ENCODE data around the gene RHBDF2.
A peak's percentile ranks its signal among the peaks of the same experiment; 100 is the strongest.
"Not testable (repeated sequence)": the region's sequence is repeated elsewhere in the genome, so short reads cannot be mapped to it uniquely, and the experiment has no call there.

The RHBDF2 gene

DNA sequence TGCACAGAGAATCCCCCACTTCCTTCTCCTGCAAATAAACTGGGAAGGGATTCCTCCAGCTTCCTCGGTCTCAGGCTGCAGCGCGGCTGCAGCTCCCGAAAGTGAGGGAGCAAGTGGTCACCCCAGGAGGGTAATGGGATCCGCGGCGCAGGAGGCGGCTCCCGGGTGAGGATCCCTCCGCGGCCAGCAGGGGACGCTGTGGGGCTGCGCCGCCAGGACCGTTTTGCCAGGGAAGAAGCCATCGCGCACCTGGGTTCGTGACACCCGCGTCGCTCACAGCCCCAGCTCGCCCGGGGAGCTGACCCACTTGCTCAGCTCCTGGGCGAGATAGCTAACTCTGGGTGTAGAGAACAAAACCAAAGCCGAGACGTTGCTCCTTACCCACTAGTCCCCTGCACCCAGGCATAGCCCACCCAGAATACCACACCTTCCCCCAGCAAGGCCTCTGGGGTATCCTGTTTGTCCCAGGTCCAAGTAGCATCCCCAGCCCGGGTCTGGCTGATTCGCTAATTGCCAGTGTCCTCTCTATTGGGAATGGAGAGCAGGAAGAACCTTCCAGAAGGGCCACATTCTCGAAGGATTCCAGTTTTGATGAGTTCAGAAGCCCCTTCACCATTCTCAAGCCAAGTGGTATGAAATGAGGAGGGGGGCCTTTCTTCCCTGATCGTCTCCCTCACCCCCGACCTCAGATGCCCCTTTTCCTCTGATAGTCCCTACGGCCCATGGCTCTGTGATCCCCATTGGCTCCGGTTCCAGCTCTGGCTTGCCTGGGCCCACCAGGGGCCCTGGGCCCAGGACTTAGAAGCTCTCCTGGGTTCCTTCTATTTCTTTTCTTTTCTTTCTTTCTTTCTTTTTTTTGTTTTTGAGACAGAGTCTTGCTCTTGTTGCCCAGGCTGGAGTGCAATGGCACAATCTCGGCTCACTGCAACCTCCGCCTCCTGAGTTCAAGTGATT lies 22.1 kb upstream of the RHBDF2 start:
- peak; percentile 58 for DNase-seq

DNA sequence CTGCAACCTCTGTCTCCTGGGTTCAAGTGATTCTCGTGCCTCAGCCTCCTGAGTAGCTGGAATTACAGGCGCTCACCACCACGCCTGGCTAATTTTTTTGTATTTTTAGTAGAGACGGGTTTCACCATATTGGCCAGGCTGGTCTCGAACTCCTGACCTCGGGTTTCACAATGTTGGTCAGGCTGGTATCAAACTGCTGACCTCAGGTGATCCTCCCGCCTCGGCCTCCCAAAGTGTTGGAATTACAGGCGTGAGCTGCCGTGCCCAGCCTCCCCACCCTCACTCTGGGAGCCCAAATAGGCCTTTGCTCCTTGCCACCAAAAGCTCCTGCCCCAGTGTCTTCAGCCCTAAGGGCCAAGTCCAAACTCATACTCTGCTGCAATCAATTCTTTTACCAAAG lies 20.5 kb upstream of the RHBDF2 start:
- not testable (repeated sequence) for DNase-seq

DNA sequence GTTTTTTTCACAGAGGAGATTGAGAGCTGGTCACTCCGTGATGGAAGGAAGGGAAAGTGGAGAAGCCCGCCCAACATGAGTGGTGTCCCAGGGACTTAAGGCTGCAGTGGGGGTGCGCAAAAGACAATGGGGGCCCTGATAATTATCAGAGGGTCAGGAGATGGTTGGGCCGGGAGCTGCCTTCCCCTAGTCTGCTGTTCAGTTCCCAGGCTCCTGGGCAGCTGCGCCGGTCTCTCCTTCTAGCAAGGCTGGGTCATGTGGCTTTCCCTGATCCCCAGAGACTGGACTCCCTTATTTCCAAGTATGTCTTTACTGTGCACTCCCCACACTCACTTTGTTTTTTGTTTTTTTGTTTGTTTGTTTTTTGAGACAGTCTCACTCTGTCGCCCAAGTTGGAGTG lies 20.0 kb upstream of the RHBDF2 start:
- no peak for DNase-seq

DNA sequence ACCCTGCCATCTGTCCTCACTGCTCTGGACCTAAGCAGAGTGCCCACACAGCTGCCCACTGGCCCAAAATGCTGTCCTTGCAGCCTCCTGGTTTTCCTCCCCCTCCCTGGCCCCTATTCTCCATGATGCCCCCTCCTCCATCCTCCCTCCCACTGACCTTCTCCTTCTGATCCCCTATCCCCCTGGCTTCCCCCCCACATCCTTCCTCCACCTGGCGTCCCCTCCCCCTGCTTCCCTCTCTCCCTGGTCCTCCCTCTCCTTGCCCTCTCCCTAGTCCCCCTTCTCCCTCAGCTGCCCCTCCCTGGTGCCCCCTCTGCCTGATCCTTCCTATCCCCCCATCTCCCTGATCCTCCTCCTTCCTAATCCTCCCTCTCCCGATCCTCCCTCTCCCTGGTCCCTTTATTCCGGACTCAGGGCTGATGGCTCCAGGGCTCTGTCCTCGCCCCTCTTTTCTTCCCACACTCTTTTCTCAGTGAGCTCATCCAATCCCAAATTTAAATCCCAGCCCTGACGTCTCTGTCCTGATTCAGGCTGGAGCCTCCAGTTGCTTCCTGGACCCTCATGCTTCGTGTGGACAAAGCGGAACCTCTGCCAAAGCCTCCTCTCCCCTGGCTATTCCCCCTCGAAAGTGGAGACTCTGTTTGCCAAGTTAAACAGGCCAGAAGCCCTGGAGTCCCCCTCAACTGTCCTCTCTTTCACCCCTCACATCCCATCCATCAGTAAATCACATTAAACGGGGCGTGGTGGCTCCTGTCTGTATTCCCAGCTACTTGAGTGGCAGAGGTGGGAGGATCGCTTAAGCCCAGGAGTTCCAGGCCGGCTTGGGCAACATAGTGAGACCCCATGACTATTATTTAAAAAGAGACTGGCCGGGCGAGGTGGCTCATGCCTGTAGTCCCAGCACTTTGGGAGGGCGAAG lies 18.1 kb upstream of the RHBDF2 start:
- DNase-seq, result peak; percentile 69

DNA sequence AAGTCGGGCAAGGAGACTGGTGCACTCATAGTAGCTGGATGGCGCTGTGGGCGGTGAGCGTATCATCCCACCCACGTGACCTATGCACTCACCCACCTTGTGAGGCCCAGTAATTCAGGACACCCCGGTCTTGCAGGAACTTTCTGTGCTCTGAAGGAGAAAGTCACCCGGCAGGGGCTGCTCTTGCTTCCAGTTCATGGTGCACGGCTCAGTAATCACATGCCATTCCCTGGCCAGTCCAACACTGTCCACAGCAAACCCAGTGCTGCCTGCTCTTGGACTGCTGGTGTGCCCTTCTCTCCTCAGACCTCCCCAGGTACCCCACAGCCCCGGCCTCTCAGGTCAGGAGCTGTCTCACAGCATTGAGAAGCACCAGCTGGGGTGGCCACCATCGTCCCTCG lies 16.4 kb upstream of the RHBDF2 start:
- no peak for DNase-seq

DNA sequence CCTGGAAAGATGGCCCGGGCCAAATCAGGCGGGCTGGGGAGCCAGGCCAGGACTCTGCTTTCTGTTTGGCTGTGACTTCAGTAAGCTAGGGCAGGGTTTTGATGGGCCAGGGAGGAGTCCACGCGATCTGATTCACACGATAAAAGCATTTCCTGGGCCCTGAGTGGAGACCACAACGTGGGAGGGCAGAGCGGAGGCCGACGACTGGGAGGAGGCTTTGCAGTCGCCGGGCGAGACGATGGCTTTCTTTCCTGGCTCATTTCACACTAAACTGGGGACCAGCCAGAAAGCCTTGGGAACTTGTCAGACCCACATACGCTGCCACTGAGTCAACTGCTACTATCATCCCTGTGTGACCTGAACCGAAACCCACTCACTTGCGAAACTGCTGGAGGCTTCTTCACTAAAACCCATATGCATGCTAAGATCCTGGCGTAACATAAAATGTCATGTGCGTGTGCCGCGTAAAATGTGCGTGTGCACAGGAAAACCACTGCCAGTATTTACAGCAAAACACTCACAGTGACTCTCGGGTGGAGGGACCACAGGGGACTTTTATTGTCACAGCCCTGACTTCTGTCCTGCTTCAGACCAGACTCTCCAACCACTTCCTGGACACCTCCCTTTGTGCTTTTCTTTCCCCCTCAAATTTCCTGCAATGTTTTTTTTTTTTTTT lies 14.2 kb upstream of the RHBDF2 start:
- DNase-seq, result no peak

DNA sequence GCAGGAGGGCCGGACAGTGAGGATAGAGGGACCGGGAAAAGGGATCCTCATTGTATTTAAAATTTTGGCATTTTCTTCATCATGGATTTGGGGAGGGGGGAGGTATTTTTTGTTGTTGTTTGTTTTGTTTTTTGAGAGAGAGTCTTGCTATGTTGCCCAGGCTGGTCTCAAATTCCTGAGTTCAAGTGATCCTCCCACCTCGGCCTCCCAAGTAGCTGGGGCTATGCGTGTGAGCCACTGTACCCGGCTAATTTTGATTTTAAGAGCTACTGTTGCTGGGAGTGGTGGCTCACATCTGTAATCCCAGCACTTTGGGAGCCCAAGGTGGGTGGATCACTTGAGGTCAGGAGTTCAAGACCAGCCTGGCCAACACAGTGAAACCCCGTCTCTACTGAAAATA lies 13.1 kb upstream of the RHBDF2 start:
- not testable (repeated sequence) for DNase-seq

DNA sequence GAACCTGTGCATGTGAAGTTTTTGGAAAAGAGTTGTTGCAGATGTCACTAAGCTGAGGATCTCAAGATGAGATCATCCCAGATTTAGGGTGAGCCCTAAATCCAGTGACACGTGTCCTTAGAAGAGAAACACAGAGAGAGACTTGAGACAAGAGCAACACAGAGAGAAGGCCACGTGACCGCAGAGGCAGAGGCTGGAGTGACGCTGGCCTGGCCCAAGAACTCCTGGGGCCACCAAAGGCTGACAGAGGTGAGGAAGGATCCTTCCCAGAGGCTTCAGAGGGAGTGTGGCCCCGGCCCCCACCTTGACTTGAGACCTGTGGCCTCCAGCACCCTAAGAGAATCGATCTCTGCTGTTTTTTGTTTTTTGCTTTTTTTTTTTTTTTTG lies 12.1 kb upstream of the RHBDF2 start:
- DNase-seq, result peak; percentile 52

DNA sequence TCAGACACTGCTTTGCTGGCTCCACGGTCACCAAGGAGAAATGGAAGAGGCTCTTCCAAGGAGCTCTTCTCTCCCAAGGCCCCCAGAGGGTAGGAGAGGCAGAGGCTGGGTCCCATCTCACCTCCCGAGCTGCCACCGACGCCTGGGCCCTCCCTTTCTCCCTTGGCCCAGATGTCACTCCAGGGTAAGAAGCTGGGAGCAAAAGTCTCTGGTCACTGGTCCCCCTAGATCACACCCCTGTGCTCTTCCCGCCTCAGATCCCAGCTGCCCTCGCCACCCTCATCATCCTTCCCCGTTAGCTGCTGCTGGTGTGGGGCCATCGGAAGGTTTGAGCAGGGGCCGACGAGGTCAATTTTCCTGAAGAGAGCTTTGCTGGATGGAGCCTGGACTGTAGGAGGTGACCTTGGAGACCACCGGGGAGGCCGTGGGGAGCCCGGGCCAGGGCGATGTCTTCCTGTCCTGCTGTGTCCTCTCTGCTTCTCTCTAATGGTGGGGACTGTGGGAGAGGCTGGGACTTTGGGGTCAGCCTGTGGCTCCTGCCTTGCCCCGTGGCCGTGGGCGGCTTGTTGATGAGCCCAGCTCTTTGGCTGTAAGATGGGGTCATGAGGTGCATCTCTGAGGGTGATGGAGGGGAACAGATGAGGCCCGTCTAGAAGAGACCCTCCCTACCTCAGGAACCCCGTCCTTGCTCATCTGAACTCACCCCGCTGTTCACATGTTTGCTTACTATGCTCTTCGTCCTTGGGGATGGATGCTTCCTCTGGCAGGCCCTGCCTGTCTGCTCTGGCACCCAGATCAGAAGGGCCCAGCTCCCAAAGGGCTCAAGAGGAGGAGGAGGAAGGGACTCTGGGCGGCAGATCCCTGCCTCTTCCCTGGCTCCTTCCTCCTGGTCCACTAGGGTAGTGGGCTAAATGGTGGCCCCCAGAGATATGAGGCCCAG lies 11.4 kb upstream of the RHBDF2 start:
- no peak for DNase-seq

DNA sequence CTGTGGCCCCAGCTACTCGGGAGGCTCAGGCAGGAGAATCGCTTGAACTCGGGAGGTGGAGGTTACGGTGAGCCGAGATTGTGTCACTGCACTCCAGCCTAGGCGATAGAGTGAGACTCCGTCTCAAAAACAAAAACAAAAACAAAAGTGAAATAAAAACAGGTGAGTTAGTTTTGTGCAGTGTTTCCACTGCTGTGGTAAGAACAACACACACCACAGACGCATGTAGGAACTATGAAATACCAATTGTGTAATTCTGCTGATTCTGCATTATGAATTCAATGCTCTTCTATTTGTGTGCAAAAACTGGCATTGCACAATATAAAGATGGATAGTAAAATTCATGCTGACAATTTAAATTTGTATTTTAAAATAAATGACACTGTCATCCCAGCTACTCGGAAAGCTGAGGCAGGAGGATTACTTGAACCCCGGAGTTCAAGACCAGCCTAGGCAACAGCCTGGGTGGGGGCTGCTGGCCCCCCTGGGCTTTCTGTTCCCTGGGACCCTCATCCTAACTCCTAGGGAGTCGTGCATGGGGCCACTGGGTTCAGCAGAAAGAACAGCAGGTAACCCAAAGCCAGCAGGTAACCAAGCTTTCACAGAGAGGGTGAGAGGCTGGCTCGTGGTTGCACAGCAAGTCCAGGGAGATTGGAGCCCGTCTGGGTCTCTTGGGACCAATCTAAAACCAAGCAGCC lies 10.6 kb upstream of the RHBDF2 start:
- DNase-seq, result no peak

DNA sequence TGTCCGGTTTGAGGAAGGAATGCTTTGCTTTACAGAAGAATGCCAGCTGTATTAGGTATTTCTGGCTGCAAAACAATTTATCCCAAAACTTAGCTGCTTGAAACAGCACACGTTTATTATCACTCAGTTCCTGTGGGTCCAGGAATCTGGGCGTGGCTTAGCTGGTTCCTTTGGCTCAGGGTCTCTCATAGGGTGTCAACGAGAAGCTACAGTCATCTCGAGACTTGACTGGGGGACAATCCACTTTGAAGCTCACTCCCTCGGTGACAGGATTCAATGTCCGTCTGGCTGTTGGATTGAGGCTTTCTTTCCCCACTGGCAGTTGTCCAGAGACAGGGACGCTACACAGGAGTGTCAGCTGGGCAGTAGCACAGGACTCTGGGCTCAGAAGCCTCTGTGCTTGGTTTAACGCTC lies 9.6 kb upstream of the RHBDF2 start:
- peak; percentile 60 for DNase-seq

DNA sequence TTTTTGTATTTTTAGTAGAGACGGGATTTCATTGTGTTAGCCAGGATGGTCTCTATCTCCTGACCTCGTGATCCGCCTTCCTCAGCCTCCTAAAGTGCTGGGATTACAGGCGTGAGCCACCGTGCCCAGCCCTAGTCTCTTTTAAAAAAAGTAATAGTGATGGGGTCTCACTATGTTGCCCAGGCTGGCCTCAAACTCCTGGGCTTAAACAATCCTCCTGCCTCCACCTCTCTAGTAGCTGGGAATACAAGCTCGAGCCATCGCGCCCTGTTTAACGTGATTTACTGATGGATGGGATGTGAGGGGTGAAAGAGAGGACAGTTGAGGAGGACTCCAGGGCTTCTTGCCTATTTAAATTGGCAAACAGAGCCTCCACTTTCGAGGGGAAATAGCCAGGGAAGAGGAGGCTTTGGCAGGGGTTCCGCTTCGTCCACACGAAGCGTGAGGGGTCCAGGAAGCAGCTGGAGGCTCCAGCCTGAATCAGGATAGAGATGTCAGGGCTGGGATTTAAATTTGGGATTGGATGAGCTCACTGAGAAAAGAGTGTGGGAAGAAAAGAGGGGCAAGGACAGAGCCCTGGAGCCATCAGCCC lies 7.3 kb upstream of the RHBDF2 start:
- DNase-seq, result not testable (repeated sequence)

DNA sequence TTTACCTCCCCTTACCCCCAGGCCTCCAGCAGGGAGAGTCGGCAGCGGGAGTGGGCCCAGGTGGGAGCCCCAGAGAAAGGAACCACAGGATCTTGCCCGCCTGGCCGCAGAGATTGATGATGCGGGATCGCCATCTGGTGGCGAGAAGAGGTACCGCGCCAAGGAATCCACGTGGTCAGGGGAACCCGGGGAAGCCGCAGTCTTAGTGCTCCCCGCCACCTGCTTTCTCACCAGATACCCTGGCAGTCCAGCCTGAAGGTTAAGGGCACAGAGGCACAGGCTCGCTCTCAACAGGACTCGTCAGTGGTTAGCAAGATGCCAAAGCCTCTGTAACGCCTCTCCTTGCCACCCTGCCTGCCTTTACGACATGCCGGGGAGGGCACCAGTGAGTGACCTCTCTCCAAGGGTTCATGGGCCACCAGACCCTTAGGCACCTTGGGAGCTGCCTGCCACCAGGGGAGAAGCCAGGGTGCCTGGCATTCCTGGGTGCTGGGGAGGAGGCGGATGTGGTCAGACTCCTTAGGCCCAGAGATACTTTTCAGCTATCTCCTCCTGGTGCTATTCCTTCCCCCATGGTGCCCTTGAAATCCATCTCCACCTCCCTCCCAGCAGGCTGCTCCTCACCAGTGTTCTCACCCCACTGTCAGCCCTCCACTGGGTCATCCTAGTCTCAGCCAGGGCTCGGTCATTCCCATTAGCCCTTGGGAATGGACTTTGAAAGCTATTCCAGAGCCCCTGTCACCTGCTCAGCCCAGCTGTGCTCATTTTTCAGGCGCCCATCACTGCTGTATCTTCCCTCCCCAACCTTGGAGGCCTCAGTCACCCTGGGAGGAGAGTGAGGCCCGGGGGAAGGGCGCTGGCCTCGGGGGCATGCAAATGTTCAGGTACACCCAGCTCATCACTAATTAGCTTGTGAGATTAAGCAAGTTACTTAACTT lies 5.5 kb upstream of the RHBDF2 start:
- DNase-seq, result peak; percentile 91

DNA sequence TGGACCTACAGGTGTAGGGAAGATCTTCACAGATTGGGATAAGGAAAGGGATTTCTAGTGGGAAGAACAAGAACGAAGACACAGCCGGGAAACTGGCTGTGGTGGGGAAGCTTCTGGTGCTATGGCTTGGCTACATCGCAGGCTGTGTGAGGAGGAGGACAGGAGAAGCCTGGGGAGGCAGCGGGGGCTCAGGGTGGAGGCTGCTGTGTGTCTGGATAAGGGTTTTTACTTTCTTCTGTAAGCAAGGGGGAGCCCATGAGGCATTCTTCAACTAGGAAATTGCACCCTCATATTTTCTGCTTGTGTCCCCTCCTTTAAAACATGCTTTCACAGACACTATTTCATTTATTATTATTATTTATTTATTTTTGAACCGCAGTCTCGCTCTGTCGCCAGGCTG lies 2.9 kb upstream of the RHBDF2 start:
- DNase-seq, result no peak

DNA sequence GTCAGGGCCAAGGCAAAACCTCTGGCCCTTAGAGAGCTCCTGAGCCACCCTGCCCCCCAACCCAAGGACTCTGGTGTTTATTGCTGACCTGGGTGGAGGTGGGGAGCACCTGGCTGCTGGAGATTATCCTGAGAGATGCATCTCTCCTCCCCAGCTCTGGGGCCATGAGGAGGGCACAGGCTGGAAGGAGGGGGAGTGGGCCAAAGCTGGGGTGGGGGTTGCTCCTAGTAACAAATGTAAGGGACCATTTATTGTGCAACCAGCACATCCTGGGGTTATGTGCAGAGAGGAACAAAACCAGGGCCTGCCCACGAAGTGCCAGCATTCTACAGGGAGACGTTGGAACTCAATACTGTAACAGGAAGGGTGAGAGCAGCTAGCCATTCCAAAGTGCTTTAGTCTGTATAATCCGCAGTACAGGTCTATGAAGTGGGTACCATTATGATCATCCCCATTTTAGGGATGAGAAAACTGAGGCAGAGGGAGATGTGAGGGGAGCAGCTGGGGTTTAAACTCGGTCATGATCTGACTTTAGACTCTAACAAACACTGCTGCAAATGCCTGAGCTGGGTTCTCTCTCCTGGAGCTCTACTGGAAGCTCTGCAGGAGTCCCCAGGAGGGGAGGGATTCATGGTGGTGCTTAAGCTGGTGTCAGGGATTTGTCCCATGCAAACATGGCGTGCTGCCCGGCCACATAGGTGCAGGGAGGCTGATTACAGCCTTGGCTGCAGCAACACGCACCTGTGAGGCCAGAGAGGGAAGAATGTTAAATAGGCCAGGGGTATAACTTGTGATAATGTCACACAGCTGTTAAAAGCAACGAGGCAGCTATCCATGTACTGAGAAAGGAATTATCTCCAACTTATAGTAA lies 1.4 kb upstream of the RHBDF2 start:
- DNase-seq, result peak; percentile 45

DNA sequence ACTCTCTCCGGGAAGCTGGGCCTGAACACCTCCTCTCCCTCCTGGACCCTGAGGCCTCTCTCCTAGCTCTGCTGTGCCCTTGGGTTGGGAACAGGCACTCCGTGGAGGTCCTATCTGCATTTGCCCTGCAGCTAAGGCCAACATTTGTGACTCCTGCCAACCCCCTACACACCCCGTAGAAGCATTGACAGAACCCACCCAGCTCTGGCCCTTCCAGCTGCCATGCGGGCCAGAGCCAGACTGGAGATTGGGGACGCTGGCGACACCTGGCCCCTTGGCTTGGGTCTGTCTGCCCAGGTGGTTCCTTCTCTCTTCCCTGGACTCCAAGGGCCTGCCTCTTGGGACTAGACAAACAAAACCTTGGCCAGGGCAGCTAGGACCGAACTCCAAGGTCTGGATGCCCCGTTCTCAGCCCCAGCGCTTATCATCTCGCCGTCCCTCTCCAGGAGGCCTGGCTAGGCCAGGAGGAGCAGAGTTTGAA lies 644 bp upstream of the RHBDF2 start:
- no peak for DNase-seq

DNA sequence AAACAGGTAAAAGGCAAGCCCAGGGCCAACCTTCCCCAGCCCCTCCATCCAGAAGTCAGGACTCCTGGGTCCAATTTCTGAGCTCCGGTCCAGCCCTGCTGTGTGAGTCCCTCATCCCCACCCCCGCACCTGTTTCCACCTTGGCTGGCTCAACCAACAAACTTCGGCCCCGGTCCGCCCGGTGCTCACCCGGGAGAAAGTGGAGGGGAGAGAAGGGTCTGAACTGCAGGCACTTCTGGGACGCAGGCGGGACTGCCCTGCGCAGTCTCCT lies 541 bp downstream of the RHBDF2 start:
- DNase-seq, result no peak

DNA sequence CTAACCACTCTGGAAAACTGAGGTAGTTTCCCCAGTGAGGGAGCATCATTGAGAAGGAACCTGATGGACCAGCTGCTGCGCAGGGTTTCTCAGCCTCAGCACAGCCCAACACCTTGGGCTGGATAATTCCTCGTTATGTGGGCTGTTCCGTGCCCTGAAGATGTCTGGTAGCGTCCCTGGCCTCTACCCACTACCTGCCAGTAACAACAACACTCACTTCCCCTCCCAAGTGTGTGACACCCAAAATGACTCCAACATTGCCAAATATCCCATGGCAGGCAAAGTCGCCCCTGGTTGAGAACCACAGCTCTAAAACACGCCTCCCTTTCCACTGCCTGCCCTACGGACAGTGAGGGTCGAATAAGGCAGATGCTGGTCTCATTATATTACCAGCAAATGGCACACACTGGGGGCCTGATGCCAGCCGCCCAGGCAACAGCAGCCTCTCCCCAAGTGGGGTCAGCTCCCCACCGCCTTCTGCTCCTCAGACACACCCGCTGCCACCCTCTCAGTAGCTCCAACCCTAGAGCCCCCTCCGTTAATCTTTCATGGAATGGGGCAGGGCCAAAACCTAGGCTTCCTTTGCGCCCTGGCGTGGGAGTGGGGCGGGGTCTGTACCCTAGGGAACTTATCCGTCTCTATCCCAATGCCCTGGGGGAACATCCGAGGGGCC lies 1.0 kb downstream of the RHBDF2 start:
- peak; percentile 82 for DNase-seq
